NCI-H1417 treated with DMSO at 0.1 percent for 48 hours (cell line): ENCODE results near the gene PRM2.

Source experiments
- DNase-seq: peaks from one replicate; lab custom pipeline; 2025; lab: John Stamatoyannopoulos, UW

The PRM2 gene

GRCh38 chr16:11248133-11248532, 28.1 kb downstream of the PRM2 start:
- no peak for DNase-seq

- DNase-seq = no peak
Observed at GRCh38 chr16:11245988-11246387, 30.3 kb downstream of the PRM2 start.

- no peak for DNase-seq
Observed at GRCh38 chr16:11245222-11245737, 31.0 kb downstream of the PRM2 start.

- no peak for DNase-seq
Observed at GRCh38 chr16:11242658-11243057, 33.6 kb downstream of the PRM2 start.

GRCh38 chr16:11241480-11242204, 34.6 kb downstream of the PRM2 start:
- no peak for DNase-seq

- no peak for DNase-seq
Observed at GRCh38 chr16:11240636-11241473, 35.4 kb downstream of the PRM2 start.

GRCh38 chr16:11239644-11240632, 36.3 kb downstream of the PRM2 start:
- no peak for DNase-seq

- DNase-seq = no peak
Observed at GRCh38 chr16:11238272-11239202, 37.7 kb downstream of the PRM2 start.

GRCh38 chr16:11236461-11237254, 39.6 kb downstream of the PRM2 start:
- no peak for DNase-seq

- no peak for DNase-seq
Observed at GRCh38 chr16:11235703-11235991, 40.6 kb downstream of the PRM2 start.

GRCh38 chr16:11234884-11235702, 41.2 kb downstream of the PRM2 start:
- no peak for DNase-seq

GRCh38 chr16:11233727-11234376, 42.4 kb downstream of the PRM2 start:
- DNase-seq = no peak

GRCh38 chr16:11232852-11233726, 43.2 kb downstream of the PRM2 start:
- no peak for DNase-seq

GRCh38 chr16:11232302-11232851, 43.9 kb downstream of the PRM2 start:
- DNase-seq = no peak

- no peak for DNase-seq
Observed at GRCh38 chr16:11231367-11231970, 44.8 kb downstream of the PRM2 start.

- no peak for DNase-seq
Observed at GRCh38 chr16:11229906-11230305, 46.4 kb downstream of the PRM2 start.

GRCh38 chr16:11229432-11229831, 46.8 kb downstream of the PRM2 start:
- DNase-seq = no peak
